Activated CD8-positive, alpha-beta T cell treated with anti-CD3 and anti-CD28 coated beads for 36 hours (primary cell): ENCODE data around the gene KY. TPM values are rescaled to one million over a fixed set of nuclear protein-coding genes. Genes with fewer than 3 reads are reported as not detected.
"Not testable (repeated sequence)": the region's sequence is repeated elsewhere in the genome, so short reads cannot be mapped to it uniquely, and the experiment has no call there.

Source experiments
- ATAC-seq: fragments of 200-7000 bp; cut with Tn5 transposase; one replicate; pipeline ENCODE4 v1.10.0; 2021; ENCODE audit warnings: mild to moderate bottlenecking, moderate library complexity
- CTCF ChIA-PET: fragments of 350-600 bp; sonication (Branson Sonifier 250); formaldehyde crosslinking; loops from one replicate; lab custom pipeline; 2021; ENCODE audit warnings: antibody characterized with exemption; lab: Charles Lee
- POLR2A ChIA-PET: fragments of 350-600 bp; sonication (Branson Sonifier 250); formaldehyde crosslinking; loops from one replicate; lab custom pipeline; 2021; ENCODE audit warnings: antibody characterized with exemption; lab: Charles Lee
- DNase-seq: peaks from one replicate; pipeline ENCODE4 v3.0.0-alpha.2; 2020
- H3K27ac Mint-ChIP-seq: one replicate; pipeline ENCODE4 v1.8.0; 2021; ENCODE audit warnings: mild to moderate bottlenecking, mixed read lengths
- H3K27me3 Mint-ChIP-seq: one replicate; pipeline ENCODE4 v1.8.0; 2021; ENCODE audit warnings: mixed read lengths
- H3K36me3 Mint-ChIP-seq: one replicate; pipeline ENCODE4 v1.8.0; 2021; ENCODE audit warnings: low read depth, mixed read lengths
- H3K4me1 Mint-ChIP-seq: one replicate; pipeline ENCODE4 v1.8.0; 2021; ENCODE audit warnings: low read depth, mixed read lengths
- H3K4me3 Mint-ChIP-seq: one replicate; pipeline ENCODE4 v1.8.0; 2021; ENCODE audit warnings: mild to moderate bottlenecking, moderate library complexity, mixed read lengths
- H3K9me3 Mint-ChIP-seq: one replicate; pipeline ENCODE4 v1.8.0; 2021; ENCODE audit warnings: mixed read lengths
- CTCF ChIP-seq: fragments of 200-600 bp; IDR thresholded peaks from one replicate; pipeline ENCODE4 v1.8.0; 2022; ENCODE audit warnings: antibody characterized with exemption, mild to moderate bottlenecking
- intact Hi-C: fragments of 100-400 bp; cut with micrococcal nuclease; formaldehyde crosslinking; loops from one replicate; pipeline ENCODE4 v1.10.0; 2022
- total RNA-seq, 2 experiments: library from RNA; stranded (reverse); gene quantifications; one replicate each; pipeline ENCODE4 v1.2.3, GENCODE V29; 2021

Gene KY
- total RNA-seq, 2 experiments from 2014 or later, result not detected

DNA sequence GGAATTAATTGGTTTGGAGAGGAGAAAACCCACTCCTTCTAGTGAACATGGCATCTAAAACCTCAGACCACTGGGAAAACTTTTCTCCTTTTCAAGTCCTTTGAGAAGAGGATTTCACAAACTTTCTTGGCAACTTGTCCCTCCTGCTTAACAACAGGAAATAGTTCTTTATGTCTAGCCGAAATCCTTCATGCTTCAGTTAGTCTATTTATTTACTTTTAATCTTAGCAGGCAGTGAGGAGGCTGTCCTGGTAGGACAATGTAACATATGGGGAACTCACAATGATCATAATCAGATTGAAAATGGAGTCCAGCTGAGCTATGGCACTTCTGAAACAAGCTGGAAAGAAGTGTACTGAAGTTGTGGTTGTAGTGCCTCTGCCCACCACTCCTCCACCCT lies 50.6 kb downstream of the KY start:
- Mint-ChIP-seq H3K36me3 (no peaks in the 10 kb centered on the region), H3K4me3 (no peak overlapping the region), H3K27me3 (peaks cover 5% of the 10 kb centered on the region), H3K9me3 (no peaks in the 10 kb centered on the region), H3K27ac (no peak overlapping the region), H3K4me1 (peaks cover 9% of the 10 kb centered on the region)
- ATAC-seq, result no peak
- POLR2A ChIA-PET, result no interaction called here
- CTCF ChIA-PET, result interaction anchor here (0.6 to 3.5 kb wide), 29 partner anchors 9 to 1444 kb away, joined by 3 to 37 read pairs (median 4); no protein-coding TSS in a partner anchor
- intact Hi-C loops, result loop anchor here (5.0 to 10.0 kb wide), 2 partner anchors 152 to 1295 kb away; no protein-coding TSS in a partner anchor
- TF ChIP-seq CTCF, result no peak
- DNase-seq, result no peak

DNA sequence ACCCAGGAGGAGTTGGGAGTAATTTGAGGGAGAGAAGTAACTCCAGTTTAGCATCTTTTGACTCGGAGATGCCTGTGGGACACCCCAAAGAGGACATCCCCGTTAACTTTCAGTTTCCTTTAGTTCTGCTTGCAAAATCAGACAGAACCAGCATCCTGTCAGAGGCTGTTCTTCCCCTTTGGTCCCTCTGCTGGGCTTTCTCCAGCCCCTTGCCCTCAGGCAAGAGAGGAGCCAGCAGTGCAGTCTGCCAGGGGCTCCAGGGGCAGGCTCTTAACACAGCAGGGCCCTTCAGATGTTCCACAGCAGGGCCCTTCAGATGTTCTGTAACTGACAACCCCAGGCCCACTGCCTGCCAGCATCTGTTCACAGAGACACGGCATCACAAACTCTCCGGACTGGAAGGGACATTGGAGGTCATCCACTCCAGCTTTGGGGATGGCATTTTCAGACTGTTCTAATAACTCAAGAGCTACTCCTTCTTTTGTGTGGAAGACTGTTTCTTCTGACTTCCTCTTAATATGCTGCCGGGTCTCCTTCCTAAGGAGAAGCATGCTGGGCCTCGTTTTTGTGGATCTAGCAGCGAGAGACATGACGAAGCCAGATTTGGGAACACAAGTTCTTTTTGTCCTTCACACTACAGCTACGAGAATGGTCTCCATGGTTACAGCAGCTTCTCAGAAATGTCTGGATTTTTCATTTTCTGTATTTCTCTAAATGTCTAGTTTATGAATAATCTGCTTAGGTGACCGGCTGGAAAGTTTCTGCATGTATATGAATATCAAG lies 51.9 kb downstream of the KY start:
- intact Hi-C loops, result no loop called here
- Mint-ChIP-seq H3K9me3 (no peaks in the 10 kb centered on the region), H3K4me1 (peaks cover 9% of the 10 kb centered on the region), H3K27ac (no peak overlapping the region), H3K4me3 (no peak overlapping the region), H3K27me3 (peaks cover 5% of the 10 kb centered on the region), H3K36me3 (no peaks in the 10 kb centered on the region)
- POLR2A ChIA-PET, result no interaction called here
- no peak for ATAC-seq
- no peak for TF ChIP-seq CTCF
- CTCF ChIA-PET, result interaction anchor here (2.0 to 3.5 kb wide), 2 partner anchors 8 to 156 kb away, joined by 15 to 37 read pairs; no protein-coding TSS in a partner anchor
- no peak for DNase-seq

GRCh38 chr3:134597390-134597970 lies 53.3 kb downstream of the KY start:
- Mint-ChIP-seq H3K27me3 (peaks cover 5% of the 10 kb centered on the region), H3K4me3 (no peak overlapping the region), H3K9me3 (no peaks in the 10 kb centered on the region), H3K36me3 (no peaks in the 10 kb centered on the region), H3K4me1 (peaks cover 9% of the 10 kb centered on the region), H3K27ac (no peak overlapping the region)
- DNase-seq, result no peak
- no peak for ATAC-seq
- ChIA-PET CTCF (no interaction called here), POLR2A (no interaction called here)
- intact Hi-C loops, result no loop called here
- TF ChIP-seq CTCF, result no peak

DNA sequence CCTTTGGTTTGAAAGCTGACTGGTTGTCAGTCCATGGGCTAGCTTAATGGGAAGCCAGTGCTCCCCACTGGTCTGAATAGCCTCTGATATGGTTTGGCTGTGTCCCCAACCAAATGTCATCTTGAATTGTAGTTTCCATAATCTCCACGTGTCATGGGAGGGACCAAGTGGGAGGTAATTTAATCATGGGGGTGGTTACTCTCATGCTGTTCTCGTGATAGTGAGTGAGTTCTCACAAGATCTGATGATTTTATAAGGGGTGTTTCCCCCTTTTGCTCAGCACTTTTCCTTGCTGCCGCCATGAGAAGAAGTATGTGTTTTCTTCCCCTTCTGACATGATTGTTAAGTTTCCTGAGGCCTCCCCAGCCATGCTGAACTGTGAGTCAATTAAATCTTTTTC lies 55.8 kb downstream of the KY start:
- CTCF ChIA-PET, H3K36me3 Mint-ChIP-seq, DNase-seq, H3K4me3 Mint-ChIP-seq, POLR2A ChIA-PET, H3K27me3 Mint-ChIP-seq, H3K4me1 Mint-ChIP-seq, H3K27ac Mint-ChIP-seq, ATAC-seq, H3K9me3 Mint-ChIP-seq, intact Hi-C loops: not testable (repeated sequence)

DNA sequence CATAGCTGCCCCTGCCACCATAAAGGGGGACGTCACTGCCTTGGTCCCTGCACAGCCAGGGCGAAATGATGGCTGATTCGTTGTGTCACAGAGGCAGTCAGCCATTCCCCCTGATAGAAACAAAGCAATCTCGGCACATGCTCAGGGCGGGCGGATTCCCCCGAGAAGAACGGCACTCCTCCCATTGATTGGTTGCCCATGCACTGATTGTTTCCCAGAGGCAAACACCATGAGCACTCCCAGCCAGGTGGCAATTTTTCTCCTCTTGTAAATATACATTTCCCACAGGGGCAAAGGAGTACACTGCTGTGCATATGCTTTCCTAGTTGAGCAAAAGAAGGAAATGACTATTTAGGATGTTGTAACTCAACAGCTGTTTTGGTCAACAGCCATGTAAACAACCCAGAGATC lies 56.5 kb downstream of the KY start:
- ChIA-PET CTCF (no interaction called here), POLR2A (no interaction called here)
- DNase-seq, result no peak
- H3K27ac Mint-ChIP-seq, result no peak overlapping the region
- intact Hi-C loops, result no loop called here
- no peaks in the 10 kb centered on the region for H3K4me1 Mint-ChIP-seq
- H3K9me3 Mint-ChIP-seq, result no peaks in the 10 kb centered on the region
- H3K4me3 Mint-ChIP-seq, result no peak overlapping the region
- H3K36me3 Mint-ChIP-seq, result no peaks in the 10 kb centered on the region
- ATAC-seq, result no peak
- peaks cover 2% of the 10 kb centered on the region for H3K27me3 Mint-ChIP-seq
- TF ChIP-seq CTCF, result no peak
